GM23338 (cell line): ENCODE data around the gene CIDEA.

Experiments
- CREB1 ChIP-seq: fragments of 250-450 bp; sonication (Bioruptor Pico); IDR thresholded peaks from 2 replicates; pipeline ENCODE4 v1.5.0; 2020; ENCODE audit warnings: low read depth, mild to moderate bottlenecking, moderate library complexity
- CTCF ChIP-seq, 2 experiments: fragments of 200-600 bp in 1 of 2; sonication (generic) in 1 of 2; conservative IDR thresholded peaks; 2 replicates each; pipeline versions ENCODE4 v1.5.1 to v1.6.1; 2016 to 2017; ENCODE audit warnings: antibody characterized with exemption in 2 of 2, low read depth in 2 of 2, mild to moderate bottlenecking in 2 of 2, moderate library complexity in 1 of 2
- ETS1 ChIP-seq: IDR thresholded peaks from 2 replicates; pipeline ENCODE4 v1.6.1; 2016; ENCODE audit warnings: antibody characterized with exemption
- EZH2 ChIP-seq: fragments of 200-600 bp; sonication (generic); IDR thresholded peaks from one replicate; pipeline ENCODE4 v1.8.0; 2017; ENCODE audit warnings: antibody characterized with exemption, mild to moderate bottlenecking, low read depth; ENCODE audit not compliant: unreplicated experiment
- EZH2phosphoT487 ChIP-seq: fragments of 200-600 bp; sonication (generic); IDR thresholded peaks from one replicate; pipeline ENCODE4 v1.8.1; 2018; ENCODE audit warnings: antibody characterized with exemption; ENCODE audit not compliant: unreplicated experiment
- JUNB ChIP-seq: IDR thresholded peaks from one replicate; pipeline ENCODE4 v1.6.1; 2016; ENCODE audit warnings: antibody characterized with exemption; ENCODE audit not compliant: unreplicated experiment
- NANOG ChIP-seq: IDR thresholded peaks from 2 replicates; pipeline ENCODE4 v1.6.1; 2016; ENCODE audit warnings: antibody characterized with exemption, borderline replicate concordance
- POLR2AphosphoS5 ChIP-seq: IDR thresholded peaks from 2 replicates; pipeline ENCODE4 v1.6.1; 2016; ENCODE audit warnings: antibody characterized with exemption, low read depth
- REST ChIP-seq: IDR thresholded peaks from one replicate; pipeline ENCODE4 v1.6.1; 2018; ENCODE audit warnings: antibody characterized with exemption; ENCODE audit not compliant: unreplicated experiment
- STAT1 ChIP-seq: IDR thresholded peaks from one replicate; pipeline ENCODE4 v1.6.1; 2016; ENCODE audit warnings: antibody characterized with exemption; ENCODE audit not compliant: unreplicated experiment
- ZNF114 ChIP-seq: fragments of 250-450 bp; sonication (Bioruptor Pico); IDR thresholded peaks from 2 replicates; pipeline ENCODE4 v1.5.0; 2020; ENCODE audit warnings: mild to moderate bottlenecking, moderate library complexity
- ZNF331 ChIP-seq: fragments of 250-450 bp; sonication (Bioruptor Pico); IDR thresholded peaks from 2 replicates; pipeline ENCODE4 v1.5.0; 2020; ENCODE audit warnings: low read depth, mild to moderate bottlenecking, moderate library complexity
- ZNF462 ChIP-seq: fragments of 250-450 bp; sonication (Bioruptor Pico); IDR thresholded peaks from 2 replicates; pipeline ENCODE4 v1.5.0; 2020; ENCODE audit warnings: mild to moderate bottlenecking, moderate library complexity

- TF ChIP-seq CTCF (conservative IDR thresholded peaks at IDR 0.05; ENCODE audit: low read depth in 2 of 2) (no peak), EZH2phosphoT487 (no peak), REST (no peak), EZH2 (no peak), POLR2AphosphoS5 (no peak), JUNB (no peak), ZNF462 (no peak), CREB1 (no peak), ZNF331 (CRISPR knock-in tag) (no peak), STAT1 (no peak), ETS1 (no peak), NANOG (no peak), ZNF114 (CRISPR knock-in tag) (no peak)
Measured at GRCh38 chr18:12296457-12296856, 42.3 kb downstream of the CIDEA start.
